ENCODE data around the gene CACNG1.

DNA sequence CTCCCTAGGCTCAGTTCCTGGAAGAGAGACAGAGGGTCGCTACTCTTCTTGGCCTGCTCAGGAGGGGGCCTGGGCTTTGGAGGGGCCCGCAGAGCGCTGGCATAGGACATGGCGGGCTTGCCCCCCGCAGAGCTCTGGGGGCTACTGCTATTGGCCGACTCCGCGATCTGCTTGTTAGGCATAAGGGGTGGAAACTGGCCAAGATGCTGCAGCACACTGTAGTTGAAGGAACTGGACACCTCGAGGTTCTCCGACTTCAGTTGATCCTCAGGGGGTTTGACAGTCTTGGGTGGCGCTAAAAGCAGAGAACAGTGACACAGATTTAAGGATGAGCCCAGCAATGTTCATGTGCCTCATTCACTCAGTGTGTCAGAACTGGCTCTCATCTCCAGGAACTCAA, 33.9 kb downstream of the CACNG1 start:
- no peak for TF ChIP-seq POLR2A (IDR thresholded peaks at IDR 0.05)
- TF ChIP-seq, protein P1, sequence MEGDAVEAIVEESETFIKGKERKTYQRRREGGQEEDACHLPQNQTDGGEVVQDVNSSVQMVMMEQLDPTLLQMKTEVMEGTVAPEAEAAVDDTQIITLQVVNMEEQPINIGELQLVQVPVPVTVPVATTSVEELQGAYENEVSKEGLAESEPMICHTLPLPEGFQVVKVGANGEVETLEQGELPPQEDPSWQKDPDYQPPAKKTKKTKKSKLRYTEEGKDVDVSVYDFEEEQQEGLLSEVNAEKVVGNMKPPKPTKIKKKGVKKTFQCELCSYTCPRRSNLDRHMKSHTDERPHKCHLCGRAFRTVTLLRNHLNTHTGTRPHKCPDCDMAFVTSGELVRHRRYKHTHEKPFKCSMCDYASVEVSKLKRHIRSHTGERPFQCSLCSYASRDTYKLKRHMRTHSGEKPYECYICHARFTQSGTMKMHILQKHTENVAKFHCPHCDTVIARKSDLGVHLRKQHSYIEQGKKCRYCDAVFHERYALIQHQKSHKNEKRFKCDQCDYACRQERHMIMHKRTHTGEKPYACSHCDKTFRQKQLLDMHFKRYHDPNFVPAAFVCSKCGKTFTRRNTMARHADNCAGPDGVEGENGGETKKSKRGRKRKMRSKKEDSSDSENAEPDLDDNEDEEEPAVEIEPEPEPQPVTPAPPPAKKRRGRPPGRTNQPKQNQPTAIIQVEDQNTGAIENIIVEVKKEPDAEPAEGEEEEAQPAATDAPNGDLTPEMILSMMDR (IDR thresholded peaks at IDR 0.05) = no peak

Data from heart left ventricle (tissue), 13 donors.